Brain microvascular endothelial cell (primary cell): ENCODE results near the gene ROBO1.

Source experiments
- DNase-seq: peaks from one replicate; pipeline ENCODE4 v3.0.0-alpha.2; 2020
- H3K27ac ChIP-seq: fragments of 250-450 bp; sonication (Bioruptor Pico); 2 replicates; pipeline ENCODE4 v1.5.1; 2020; ENCODE audit warnings: mild to moderate bottlenecking, moderate library complexity
- H3K27me3 ChIP-seq: fragments of 250-450 bp; sonication (Bioruptor Pico); replicated peaks from 2 replicates; pipeline ENCODE4 v1.5.1; 2020; ENCODE audit warnings: mild to moderate bottlenecking
- H3K36me3 ChIP-seq: fragments of 250-450 bp; sonication (Bioruptor Pico); replicated peaks from 2 replicates; pipeline ENCODE4 v1.5.1; 2020; ENCODE audit warnings: mild to moderate bottlenecking
- H3K4me3 ChIP-seq: 2 replicates; pipeline ENCODE4 v1.5.1; 2011; ENCODE audit warnings: low read depth, mild to moderate bottlenecking, control low read depth, low read length, moderate library complexity
- CTCF ChIP-seq: IDR thresholded peaks from 2 replicates; pipeline ENCODE4 v1.5.1; 2011; ENCODE audit warnings: low read depth, mild to moderate bottlenecking, moderate library complexity, low read length, control low read depth, inconsistent platforms; ENCODE audit errors: missing control alignments
- in situ Hi-C: cut with HindIII; loops from 2 replicates; pipeline ENCODE4 v1.10.0; 2017; ENCODE audit warnings: low sequenced_read_pairs, low pct_ligation_motif_present

The ROBO1 gene

GRCh38 chr3:79767905-79768267, at the start of gene ROBO1:
TSS of gene ROBO1 (minus strand) at chr3:79767998.
- no peaks in the 10 kb centered on the region for H3K36me3 ChIP-seq
- no peak for TF ChIP-seq CTCF
- H3K27me3 ChIP-seq: no peaks in the 10 kb centered on the region
- peak within 1 kb of the TSS; percentile 68 for H3K4me3 ChIP-seq
- peak within 1 kb of the TSS; percentile 33 for H3K27ac ChIP-seq
- in situ Hi-C loops: no loop called here
- DNase-seq: peak; percentile 66

- Histone ChIP-seq H3K27ac (no peak overlapping the region), H3K27me3 (no peaks in the 10 kb centered on the region), H3K4me3 (no peak overlapping the region), H3K36me3 (no peaks in the 10 kb centered on the region)
- in situ Hi-C loops: no loop called here
- no peak for DNase-seq
- no peak for TF ChIP-seq CTCF
Measured at GRCh38 chr3:79817224-79817623, 49.4 kb upstream of the ROBO1 start.

- no peak overlapping the region for H3K4me3 ChIP-seq
- no peaks in the 10 kb centered on the region for H3K36me3 ChIP-seq
- H3K27ac ChIP-seq: no peak overlapping the region
- in situ Hi-C loops: no loop called here
- TF ChIP-seq CTCF: no peak
- no peaks in the 10 kb centered on the region for H3K27me3 ChIP-seq
- DNase-seq: no peak
Measured at GRCh38 chr3:79815478-79815877, 47.7 kb upstream of the ROBO1 start.

- peak; percentile 9 for DNase-seq
- in situ Hi-C loops: no loop called here
- TF ChIP-seq CTCF: no peak
- Histone ChIP-seq H3K36me3 (no peaks in the 10 kb centered on the region), H3K27me3 (no peaks in the 10 kb centered on the region), H3K27ac (no peak overlapping the region), H3K4me3 (no peak overlapping the region)
Measured at GRCh38 chr3:79810581-79810980, 42.8 kb upstream of the ROBO1 start.

- no peak for DNase-seq
- H3K4me3 ChIP-seq: no peak overlapping the region
- H3K36me3 ChIP-seq: no peaks in the 10 kb centered on the region
- no peak for TF ChIP-seq CTCF
- no peaks in the 10 kb centered on the region for H3K27me3 ChIP-seq
- in situ Hi-C loops: no loop called here
- no peak overlapping the region for H3K27ac ChIP-seq
Measured at GRCh38 chr3:79810092-79810491, 42.3 kb upstream of the ROBO1 start.

GRCh38 chr3:79809106-79809505, 41.3 kb upstream of the ROBO1 start:
- Histone ChIP-seq H3K4me3 (no peak overlapping the region), H3K36me3 (no peaks in the 10 kb centered on the region), H3K27ac (peak overlapping the region; percentile 20), H3K27me3 (no peaks in the 10 kb centered on the region)
- no peak for TF ChIP-seq CTCF
- peak; percentile 36 for DNase-seq
- in situ Hi-C loops: no loop called here
